Inferior parietal cortex (tissue), 1 donor: ENCODE results near the gene ATP8B3.

Experiments
- DNase-seq: peaks from one replicate; pipeline ENCODE4 v3.0.0-alpha.2; 2016; ENCODE audit errors: extremely low spot score

Gene ATP8B3

DNA sequence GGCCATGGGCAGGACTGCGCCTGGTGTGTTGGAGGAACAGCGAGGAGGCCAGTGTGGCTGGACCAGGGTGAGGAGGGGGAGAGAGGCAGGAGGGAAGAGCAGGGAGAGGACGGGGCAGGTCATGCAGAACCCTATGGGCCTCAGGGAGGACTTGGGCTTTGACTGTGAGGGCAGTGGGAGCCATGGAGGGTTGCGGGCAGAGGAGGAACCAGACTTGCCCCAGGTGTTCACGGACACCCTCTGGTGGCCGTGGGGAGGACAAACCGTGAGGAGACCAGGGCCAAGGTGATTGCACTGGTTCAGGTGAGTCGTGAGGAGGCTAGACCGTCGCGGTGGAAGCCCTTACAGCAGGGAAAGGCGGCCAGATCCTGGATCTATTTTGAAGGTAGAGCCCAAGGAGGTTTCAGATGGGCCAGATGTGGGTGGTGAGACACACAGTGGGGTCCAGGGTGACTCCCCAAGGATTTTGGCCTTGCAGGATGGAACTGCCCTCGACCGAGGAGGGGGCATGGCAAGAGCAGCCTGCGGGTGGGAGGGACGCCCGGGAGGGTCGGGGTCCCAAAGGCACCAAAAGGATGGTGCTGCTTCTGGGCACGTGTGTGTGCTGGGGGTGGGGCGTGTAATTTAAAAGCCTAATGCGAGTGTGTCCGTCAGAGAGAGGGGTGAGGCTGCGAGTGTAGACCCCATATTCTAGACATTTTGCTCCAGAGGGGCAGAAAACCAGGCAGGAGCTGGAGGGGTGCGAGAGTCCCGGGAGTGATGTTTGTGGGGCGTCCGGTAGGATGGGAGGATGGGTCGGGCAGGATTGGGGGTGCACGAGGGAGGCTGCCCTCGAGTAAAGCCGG lies 39.0 kb upstream of the ATP8B3 start:
- DNase-seq, result no peak

DNA sequence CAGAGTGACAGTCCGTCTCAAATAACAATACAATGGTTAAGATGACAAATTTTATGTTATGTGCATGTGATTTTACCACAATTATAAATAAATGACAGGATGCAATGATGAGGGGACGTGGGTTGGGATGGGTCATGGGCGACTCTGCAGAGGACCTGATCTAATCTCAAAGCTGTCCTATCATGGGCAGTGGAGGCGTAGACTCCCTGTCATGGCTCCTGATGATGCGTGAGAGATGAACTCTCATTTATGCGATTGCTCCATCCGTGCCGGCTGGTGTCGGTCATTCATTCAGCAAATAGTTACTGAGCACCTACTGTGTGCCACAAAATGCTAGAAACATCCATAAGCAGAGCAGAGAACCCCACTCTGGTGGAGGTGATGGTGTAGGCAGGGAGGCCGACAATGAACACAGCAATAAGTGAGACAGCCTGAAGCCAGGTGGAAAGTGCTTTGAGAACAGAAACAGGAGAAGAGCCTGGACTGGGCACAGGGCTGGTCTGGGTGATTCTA lies 37.9 kb upstream of the ATP8B3 start:
- no peak for DNase-seq

DNA sequence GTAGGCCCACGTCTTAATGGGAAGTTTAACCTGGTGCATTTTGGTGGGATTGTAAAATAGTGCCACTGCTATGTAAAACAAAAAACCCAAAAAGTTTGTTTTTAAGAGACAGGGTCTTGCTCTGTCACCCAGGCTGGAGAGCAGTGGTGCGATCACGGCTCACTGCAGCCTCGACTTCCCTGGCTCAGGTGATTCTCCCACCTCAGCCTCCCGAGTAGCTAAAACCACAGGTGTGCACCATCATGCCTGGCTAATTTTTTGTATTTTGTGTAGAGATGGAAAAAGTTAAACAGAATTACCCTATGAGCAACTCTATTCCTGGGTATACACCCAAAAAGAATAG lies 37.0 kb upstream of the ATP8B3 start:
- DNase-seq, result no peak

GRCh38 chr19:1848399-1849131 lies 36.5 kb upstream of the ATP8B3 start, which contains the start of gene REXO1:
Gene REXO1, minus strand, starts transcription at chr19:1848483. Its CDS starts 125 bp downstream, at chr19:1848358.
- DNase-seq, result peak; percentile 95

DNA sequence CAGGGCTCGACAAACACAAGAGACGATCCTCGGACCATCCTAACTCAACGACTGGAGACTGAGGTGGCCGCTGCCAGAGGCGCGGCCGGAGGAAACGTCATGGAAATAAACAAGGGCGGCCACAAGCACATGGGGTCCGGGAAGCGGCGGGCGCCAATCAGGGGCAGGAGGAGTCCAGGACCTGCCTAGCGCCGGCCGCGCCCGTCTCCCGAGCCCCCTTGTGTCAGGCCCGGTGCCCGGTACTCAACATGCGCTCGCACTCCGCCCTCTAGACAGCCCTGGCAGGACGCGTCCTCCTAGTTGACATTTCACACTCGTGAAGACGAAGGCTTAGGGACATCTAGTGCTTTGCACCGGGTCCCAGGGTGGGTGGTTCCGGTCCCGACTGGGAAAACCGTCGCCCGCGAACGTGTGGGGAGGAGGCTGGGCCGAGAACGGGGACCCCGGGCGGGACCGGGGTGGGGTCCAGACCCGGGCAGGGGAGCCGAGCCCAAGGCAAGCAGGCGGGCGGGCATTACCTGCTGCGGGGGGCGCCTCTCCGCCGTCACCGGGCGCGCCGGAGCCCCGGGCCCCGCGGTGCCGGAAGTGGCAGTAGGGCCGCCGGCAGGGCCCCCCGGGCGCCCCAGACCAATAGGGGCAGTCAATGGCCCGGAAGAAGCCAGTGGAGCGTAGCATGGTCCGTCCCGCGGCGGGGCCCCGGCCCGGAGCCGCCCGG lies 35.8 kb upstream of the ATP8B3 start:
- DNase-seq, result no peak

- DNase-seq, result no peak
These were observed 35.2 kb upstream of the ATP8B3 start for GRCh38 chr19:1847348-1847683.

GRCh38 chr19:1846517-1847204 lies 34.6 kb upstream of the ATP8B3 start:
- no peak for DNase-seq

- no peak for DNase-seq
These were observed 33.6 kb upstream of the ATP8B3 start for GRCh38 chr19:1845642-1846041.

DNA sequence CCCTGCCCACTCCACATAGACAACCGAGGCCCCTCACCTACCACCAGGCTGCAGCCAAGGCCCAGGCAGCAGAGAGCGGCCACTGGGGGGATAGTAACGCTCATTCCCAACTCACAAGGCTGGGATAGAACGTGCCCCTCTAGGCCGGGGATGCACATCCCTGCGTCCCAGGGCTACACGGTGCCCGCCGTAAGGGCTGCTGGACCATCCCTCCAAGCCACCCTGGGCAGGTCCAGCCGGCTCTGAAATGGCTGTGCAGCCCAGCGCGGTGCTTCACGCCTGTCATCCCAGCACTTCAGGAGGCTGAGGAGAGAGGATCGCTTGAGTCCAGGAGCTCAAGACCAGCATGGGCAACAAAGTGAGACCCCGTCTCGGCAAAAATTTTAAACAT lies 33.0 kb upstream of the ATP8B3 start:
- DNase-seq, result no peak

DNA sequence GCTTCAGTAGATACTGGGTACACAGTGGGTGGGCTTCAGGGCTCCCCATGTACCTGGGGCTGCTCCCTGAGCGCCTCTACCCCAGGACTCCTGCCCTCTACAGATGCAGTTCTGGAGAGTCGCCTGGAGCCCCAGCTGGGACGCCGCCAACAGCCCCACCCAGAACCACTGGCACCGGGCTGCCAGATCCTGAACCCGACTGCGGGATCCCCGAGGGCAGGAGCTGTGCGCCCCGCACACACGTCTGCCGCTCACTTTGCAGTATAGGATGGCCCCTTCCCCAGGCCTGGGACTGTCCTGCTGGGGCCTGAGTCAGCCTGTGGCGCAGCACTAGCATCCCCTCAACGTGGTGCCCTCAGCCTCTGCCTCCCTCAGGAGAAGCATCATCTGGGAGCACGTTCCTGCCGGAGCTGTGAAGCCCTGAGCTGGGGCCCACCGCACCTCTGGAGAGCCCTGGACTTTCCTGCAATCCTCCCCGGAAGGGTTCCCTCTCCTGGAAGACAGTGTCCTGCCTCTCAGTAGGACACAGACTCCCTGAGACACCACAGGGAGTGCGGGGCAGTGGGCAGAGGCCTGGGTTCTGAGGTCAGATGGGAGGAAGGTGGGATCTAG lies 32.5 kb upstream of the ATP8B3 start:
- DNase-seq, result no peak

DNA sequence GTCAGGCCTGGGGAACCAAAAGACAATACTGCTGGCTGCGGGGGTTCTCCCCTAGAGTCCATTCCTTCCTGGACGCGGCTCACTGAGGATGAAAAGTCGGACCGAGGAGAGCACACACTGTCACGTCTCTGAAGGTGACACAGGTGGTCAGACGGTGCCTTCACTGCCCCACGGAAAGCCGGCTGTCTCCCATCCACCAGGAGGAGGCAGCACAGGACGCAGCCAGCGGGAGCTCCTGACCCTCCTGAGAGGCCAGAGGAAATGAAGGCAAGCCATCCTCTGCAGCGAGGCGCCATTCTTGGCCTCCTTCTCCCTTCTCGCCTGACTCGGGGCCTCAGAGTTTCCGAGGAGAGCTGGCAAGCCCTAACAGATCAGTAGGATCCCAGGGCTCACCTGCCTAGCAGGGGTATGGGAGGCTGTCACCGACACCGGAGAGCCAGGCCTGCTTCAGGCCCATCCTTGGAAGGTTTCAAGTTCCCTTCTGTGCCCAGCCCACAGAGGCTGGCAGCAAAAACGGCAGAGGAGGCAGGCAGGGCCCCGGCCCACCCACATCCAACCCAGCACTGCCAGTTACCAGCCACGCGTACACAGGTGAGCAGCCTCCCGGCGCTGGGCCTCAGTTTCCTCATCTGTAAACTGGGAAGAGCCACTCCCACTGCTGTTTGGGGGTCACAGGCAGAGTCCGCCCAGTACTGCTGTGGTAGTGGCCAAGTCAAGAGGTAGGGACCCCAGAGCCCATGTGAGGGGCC lies 31.7 kb upstream of the ATP8B3 start:
- DNase-seq, result no peak

- no peak for DNase-seq
These were observed 31.0 kb upstream of the ATP8B3 start for GRCh38 chr19:1843116-1843515.

DNA sequence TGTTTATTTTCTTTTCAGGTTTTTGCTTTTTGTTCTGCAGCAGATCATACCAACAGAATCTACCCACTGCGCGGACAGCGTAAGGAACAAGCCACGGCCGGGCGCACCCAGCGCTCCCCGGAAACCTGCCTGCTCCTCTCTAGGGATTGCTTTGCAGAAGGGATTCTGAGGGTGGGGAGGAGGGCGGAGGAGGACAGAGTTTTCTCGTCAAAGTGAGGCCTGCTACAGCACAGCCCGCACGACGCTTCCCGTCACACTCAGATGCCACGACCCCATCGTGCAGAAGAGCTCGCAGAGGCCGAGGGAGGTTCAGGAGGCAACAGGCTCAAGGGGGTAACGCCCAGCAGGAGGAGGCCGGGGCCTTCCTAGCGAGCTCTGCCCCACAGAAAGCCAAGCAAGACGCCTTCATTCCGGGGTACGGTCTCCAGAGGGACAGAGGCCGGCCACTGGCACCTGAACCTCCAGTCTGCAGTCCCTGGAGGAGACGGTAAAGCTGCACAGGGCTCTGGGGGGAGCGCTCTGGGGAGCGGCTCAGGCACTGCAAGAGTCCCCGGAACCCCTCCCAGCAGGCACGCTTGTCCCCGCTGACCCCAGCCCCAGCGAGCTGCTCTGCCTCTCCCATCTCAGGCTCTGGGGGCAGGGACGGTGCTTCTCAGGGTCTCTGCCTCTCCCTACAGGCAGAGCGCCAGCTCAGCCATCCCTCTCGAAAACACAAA lies 29.3 kb upstream of the ATP8B3 start:
- DNase-seq, result no peak

GRCh38 chr19:1840541-1841115 lies 28.6 kb upstream of the ATP8B3 start:
- no peak for DNase-seq

DNA sequence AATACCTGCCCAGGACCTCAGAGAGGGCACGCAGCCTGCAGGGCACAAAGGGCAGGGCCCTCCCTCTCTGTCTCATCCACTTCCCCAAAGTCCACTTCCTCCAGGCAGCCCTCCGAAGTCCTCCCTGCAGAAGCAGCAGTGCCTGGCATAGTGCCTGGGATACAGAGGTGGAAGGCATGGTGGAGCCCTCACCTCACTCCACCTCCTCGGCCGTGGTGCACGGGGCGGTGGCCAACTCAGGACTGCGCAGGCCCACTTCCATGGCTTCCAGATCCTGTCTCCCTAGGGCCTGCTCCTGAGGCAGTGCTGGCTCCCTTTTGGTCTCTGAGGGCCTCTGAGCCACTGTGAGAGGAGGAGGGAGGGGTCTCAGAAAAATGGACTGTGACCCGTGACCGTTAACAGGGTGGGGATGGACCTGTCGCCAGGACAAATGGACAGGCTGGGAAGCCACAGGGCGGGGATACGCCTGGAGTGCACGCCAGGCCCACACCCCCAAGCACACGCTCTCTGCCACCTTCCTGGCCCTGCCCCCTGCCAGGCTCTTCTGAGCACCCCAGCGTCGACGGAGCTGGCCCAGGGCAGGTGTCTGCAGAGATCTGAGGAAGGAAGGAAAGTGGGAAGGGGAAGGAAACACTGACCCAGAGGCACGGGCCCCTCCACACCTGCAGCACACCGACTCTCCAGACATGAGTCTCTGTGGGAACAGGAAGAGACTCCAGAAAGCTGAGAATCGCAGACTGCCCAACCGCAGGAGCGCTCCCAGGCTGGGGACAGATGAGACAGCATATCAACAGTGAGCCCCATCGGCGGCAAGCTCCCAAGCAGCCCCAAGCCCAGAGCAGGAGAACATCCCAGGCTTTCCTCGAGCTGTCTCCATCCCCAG lies 27.8 kb upstream of the ATP8B3 start:
- DNase-seq, result no peak

- DNase-seq, result no peak
These were observed 25.6 kb upstream of the ATP8B3 start for GRCh38 chr19:1837625-1838105.

DNA sequence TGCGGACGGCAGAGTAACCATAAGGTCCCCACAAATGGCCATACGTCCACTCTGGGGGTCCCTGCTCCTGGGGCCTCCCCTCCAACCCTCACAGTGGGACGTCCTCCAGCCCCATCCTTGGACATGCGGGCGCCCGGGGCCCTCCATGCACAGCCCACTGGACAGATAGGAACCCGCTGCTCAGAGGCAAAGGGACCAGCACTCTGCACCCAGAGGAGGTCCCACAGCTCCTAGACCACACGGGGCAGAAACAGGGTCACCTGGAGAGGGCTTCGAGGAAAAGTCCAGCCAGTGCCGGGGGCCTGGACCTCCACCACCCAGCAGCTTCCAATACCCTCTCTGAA lies 25.1 kb upstream of the ATP8B3 start:
- no peak for DNase-seq

DNA sequence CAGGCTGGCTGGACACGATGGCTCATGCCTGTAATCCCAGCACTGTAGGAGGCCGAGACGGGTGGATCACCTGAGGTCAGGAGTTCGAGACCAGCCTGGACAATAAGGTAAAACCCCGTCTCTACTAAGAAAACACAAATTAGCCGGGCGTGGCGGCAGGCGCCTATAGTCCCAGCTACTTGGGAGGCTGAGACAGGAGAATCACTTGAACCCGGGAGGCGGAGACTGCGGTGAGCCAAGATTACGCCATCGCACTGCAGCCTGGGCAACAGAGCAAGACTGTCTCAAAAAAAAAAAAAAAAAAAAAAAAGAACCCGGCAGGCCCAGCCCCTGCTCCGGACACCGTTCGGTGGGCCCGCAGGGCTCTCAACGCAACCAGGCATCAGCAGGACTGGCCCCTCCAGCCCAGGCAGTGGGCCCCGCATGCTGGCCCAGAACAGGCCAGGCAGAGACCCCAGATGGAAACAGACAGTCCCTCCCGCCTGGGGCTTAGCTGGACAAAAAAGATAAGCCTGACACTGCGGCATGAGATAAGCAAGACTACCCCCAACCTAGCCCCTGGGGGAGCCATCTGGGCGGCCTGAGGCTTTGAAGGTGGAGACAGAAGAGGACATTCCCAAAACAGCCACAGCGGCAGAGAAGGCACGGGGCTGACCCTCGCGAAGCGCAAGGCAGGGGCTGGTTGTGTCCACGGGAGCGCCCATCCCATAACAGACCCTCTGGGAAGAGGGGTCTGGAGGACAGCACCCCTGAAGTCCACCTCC lies 24.6 kb upstream of the ATP8B3 start:
- no peak for DNase-seq
